Measurements from ENCODE around the gene CDH6.

Gene CDH6

DNA sequence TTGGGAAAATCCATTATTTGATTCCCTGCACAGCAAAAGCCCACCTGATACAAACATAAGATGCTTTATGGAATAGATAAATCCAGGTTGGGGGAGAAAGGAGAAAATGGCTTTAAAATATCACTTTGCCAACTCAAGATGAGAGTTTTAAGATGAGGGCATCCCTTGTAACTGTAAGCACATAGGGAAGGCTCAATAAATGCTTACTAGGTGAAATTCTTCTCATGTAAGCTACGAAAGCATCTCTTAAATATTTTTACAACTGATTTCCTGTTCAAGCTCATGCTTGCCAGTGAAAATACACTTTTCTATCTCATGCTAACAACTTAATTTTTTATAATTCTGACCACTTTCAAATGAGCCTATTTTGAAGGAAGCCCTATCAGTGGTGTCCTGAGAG is 11.5 kb downstream of the CDH6 start:
- DNase-seq = no peak

DNA sequence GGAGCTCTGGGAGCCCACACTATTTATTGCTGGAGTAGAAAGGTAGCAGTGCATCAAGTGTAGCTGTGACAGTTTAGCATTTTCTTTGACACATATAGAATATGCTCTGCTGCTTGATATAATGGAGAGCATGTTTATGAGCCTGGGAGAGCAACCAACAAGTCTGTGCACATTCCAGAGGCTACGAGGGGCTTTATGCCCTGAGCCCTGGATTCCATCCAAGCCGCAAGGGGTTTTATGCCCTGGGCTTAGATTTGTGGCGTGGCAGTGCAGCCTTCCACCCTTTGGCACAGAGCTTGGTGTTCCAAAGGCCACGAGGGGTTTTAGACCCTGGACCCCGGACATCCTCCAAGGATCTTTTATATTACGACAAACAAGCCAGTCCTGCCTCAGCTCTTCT is 14.6 kb downstream of the CDH6 start:
- DNase-seq = no peak

DNA sequence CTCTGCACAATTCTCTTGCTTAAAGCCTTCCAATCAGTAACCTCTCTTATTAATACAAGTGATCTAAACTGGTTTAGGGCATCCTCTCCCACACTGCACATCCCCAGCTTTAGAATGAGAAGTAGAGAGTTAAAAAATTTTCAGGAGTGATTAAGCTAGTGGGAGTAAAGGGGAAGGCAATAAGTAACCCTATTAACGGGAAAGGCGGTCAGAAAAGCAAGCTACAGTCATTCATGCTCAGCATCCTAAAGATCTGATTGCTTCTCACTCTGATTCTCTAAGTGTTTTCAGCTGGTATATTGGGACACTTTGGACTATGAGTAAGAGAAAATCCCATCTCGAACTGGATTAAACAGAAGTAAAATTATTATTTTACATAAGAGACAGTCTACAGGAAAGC is 15.8 kb downstream of the CDH6 start:
- no peak for DNase-seq

DNA sequence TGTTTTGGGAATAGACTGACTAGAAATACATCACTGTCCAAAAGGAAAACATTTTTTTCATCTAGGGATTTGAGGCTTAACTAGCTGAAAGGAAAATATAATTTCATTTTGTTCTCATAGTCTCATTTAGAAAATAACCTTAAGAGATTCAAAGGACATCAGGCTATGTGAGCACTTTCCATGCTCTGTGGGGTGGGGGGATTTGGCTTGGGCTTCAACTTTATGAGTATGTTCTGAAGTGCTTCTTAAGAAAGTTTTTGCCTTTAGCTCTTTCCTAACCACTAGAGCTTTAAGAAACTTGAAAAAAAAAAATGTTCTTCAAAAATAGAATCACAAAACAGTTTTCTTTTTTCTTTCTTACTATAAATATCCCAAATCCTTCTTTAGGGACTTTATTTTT is 17.6 kb downstream of the CDH6 start:
- no peak for DNase-seq

DNA sequence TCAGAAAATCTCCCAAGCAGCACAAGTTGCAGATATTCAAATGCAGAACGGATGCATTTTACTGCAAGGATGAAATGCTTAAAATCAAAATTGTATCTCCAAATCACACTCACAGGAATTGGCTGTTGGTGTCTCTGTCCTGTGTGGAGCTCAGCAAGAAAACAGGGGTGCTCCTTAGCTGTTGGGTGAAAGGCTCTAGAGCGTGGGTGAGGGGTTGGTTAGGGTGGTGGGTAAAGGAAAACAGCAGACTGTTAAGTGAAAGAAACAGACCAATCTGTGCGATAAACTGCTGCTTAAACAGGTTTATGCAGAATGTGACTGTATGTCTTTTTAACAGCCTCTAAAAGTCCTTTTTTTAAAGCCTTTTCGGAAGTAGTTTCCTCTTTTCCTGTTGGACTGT is 19.8 kb downstream of the CDH6 start:
- DNase-seq = no peak

DNA sequence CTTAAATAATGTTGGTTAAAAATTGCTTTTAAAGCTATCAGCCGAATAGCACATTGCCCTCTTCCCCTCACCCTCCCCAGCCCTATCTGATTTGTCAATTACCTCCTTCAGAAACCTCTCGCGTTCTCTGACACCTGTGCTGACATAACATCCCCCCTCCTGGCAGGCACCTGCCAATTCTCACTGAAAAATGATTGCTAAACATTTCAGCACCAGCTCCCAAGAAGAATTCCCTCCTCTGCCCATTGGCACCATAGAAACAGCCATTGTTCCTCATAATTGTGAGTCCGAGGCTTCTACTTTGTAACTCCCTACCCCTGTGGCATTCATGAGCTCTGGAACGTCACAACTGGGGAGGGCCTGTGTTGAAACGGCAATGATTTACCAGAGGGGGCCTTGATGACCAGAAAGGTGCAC is 20.2 kb downstream of the CDH6 start:
- DNase-seq = no peak

DNA sequence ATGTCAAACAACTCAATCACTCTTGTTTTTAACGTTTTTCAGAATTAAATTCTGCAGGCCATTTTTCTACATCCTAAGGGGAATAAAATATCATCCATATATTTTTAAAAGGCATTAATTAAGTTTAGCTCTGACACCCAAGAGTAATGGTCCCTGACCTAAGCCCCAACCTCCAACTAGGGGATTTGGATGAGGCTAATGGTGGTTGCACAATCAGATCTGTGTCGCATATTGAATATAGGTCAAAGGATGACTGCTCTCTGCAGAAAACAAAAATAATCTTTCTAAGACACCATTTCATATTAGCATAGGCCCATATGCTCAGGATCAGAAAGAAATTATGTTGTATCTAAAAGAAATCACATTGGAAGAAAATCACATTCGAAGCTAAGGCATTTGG is 20.7 kb downstream of the CDH6 start:
- DNase-seq = no peak

DNA sequence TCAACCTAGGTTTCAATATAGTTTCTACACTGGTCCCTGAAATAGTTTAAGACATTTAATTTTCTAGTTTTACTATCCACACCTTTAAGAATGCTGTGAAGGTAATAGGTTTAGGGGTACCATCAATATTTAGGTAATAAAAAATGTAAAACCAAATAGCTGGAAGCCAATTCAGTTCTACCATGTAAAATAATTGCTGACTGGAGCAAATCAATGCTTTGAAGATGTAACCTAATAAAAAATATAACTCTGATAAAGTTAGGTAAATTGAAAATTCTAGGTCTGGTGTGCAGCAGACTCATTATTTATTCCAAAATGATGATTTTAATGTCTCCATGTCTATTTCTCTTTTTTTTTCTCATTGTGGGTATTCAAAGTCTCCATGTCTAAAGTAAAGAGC is 21.8 kb downstream of the CDH6 start:
- DNase-seq = no peak

DNA sequence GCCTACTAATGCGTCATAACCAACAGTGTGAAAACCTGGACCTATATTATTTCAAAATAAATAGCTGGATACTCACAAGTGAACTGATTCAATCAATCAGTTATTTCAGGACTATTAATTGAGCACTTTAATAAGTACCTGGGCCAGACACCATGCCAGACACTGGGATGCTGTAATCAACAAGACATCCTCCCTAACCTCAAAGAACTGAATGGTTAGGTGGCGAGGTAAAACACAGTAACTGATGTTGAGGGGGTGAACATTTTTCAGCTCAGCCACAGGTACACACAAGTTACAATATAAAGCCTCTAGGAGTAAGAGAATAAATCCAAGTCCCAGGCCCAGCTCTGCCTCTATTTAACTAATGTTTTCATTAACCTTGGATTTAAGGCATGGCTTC is 24.0 kb downstream of the CDH6 start:
- no peak for DNase-seq

DNA sequence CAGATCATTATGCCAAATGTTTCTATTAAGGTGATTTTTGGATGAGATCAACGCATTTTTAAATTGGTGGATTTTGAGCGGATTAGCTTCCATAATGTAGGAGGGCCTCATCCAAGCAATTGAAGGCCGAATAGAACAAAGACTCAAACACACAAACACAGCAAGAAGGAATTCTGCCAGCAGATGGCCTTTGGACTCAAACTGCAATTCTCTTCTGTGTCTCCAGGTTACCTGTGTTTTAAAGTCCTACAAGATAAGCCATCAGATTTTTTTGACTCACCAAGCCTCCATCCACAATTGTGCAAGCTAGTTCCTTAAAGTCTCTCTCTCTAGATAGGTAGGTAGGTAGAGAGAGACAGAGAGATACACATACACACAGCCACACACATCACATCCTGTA is 25.5 kb downstream of the CDH6 start:
- no peak for DNase-seq

DNA sequence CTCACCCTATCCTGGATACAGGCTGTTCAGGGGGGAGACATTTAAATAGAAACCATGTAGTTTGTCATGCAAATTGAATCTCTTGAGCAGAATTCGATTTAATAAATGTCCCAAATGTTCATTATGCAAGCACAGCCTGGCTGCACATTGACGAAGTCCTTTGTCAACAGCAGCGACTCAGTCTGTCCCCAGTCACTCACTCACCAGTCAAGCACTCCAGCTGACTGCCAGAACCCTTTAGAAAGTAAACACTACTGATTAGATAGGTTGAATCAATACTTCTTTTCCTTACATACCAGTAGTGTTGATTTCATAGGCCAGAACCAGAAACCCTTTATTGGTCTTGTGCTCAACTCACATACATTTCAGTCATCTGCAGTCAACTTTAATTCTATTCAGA is 27.5 kb downstream of the CDH6 start:
- no peak for DNase-seq

DNA sequence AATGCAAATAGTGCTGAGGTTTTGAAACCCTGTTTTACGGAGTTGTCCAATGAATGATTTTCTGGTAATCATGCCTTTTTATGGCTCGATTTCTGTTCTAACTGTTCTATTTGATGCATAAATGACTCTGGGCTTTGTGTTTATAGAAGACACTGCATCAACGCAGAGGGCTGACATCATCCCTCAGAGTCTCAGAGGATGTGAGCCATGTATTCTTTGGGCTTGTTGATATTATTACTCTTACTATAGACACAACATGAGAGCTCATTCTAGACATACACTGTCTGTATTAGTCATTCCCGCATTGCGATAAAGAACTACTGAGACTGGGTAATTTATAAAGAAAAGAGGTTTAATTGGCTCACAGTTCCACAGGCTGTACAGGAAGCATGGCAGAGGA is 31.6 kb downstream of the CDH6 start:
- DNase-seq = no peak

DNA sequence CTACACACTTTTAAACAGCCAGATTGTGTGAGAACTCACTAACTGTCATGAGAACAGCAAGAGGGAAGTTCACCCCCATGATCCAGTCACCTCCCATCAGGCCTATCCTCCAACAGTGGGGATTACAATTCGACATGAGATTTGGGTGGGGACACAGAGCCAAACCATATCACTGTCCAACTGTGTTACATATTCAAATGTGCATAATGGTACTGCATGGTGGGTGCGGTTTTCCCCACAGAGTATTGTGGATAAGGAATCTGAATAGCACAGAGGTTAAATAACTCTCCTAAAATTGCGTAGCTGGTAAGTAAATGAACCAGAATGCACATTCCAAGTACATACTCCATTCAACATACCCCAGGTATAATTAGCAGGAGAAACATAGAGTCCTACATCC is 32.1 kb downstream of the CDH6 start:
- no peak for DNase-seq

DNA sequence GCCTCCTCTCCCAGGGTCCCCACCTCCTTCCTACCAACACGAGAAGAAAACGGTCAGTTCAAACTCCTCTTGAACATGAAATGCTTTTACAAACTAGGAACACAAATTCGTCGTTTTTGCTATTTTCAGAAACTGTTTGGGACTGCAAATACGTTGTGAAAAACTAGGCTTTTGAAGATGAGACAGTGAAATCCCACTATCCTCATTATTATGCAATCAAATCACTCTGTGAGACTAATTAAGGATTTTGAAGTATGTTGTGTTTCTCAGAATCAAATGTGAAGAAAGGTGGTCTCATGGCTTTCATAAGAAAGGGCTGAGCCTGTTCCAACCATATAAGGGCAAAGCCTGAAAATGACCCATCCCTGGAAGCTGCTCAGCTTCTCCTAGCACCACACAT is 33.2 kb downstream of the CDH6 start:
- DNase-seq = no peak

DNA sequence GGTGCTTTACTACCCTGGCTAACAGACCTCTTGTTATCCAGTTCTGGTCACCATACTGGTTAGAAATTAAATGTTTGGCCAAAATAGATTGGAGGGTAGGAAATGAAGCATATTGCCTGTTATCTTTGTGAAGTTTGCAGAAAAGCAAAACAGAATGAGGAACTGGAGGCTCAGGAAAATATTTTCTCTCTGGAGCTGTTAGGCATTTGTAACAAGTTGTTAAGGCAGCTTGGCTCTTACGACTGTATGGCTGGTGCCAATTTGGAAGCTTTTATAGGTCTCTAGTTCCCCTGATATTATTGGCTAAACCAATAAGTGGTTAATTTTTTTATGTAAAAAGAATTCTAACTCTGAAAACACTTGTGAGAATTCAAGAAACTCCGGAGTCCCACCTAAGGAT is 35.8 kb downstream of the CDH6 start:
- DNase-seq = no peak

DNA sequence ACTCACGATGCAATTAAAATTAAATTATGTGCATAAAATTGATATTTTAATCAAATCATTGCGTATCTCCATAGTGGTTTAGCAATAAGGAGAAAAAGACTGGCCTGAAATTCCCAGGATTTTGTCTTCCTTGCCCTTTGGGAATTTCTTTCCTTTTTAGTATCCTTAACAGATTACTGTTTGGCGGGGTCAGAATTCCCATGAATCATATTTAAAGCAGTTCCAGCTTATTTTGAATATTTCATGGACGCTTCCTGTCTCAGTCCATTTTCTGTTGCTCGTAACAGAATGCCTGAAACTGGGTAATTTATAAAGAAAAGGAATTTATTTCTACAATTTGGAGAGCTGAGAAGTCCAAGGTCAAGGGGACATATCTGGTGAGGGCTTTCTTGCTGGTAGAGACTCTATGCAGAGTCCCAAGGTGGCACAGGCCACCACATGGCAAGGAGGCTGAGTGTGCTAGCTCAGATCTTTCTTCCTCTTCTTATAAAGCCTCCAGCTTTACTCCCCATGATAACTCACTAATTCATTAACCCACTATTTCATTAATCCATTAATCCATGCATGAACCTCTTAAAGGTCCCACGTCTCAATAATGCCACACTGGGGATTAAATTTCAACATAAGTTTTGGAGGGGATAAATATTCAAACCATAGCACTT is 37.8 kb downstream of the CDH6 start:
- no peak for DNase-seq

DNA sequence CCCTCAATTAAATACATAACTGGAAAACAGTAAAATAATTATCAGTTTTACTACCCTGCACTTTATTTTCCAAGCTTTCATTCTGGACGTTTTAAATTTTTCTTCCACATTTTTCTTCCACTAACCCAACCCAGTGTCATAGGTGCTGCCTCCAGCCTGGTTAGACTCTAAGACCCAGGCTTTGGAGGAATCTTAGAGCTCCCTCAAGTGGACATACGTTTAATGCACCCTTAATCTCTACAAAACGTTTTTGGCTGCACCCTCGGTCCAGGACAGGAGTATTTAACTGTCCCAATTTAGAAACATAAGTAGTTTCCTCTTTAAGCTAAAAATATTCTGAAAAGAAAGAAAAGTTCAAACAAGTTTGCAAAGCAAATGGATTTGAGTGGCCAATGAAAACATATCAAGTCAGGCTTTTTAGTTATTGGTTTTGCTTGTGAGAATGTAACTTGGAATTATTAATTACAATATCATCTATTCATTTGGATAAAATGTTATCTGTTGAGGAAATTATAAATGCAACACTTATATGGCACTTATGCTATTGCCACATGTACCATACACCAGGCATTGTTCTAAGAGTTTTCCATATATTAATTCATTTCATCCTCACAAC is 38.9 kb downstream of the CDH6 start:
- no peak for DNase-seq

DNA sequence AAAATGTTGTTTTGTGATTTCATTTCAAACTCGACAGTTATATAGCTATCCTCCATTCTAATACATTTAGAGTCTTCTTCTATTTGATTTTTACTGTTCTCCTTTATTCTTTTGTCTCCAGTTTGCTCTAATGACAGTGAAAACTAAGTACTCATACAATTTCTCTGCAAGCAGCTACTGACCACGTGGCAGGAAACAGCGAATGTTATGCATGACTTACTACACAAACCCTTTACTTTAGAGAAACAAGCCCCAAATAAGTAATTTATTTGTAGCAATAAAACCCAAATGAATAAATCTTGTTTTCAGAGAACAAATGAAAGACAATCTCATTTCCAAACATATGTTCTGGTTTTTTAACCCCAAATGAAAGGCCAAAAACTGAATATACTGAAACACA is 41.9 kb downstream of the CDH6 start:
- no peak for DNase-seq

DNA sequence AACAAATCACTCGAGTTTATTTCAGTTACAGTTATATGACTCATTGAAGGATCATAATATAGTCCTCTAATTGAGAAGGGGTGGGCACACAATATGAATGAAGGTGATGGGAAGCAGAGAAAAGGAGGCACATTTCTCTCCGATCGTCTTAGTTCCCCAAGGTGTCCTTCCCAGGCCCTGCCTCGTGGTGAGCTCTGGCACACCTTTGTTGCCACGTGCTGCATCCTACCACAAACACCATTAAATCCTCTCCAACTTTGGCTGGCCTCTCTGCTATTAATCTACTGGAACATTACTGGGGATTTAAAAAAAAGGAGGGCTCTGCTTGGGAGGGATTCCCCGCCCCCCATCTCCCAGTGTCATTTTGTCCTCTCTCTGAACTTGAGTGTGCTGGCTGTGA is 42.9 kb downstream of the CDH6 start:
- no peak for DNase-seq

DNA sequence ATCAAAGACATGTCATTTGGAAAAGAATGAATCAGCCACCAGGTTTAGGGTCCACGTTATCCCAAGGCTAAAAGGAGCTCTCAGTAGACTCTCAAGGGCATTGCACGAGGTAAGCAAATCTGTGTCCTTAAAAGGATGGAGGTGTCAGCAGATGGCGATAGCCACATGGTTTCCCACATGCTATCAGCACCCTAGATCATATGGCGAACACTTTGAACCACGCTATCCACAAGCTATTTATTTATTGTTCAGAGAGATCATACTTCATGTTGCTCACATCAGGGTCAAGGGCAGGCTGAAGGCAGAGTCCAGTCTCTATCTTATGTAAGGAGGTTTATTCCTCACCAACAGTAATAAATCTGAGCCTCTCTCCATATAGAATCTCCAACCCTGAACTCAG is 43.7 kb downstream of the CDH6 start:
- no peak for DNase-seq

DNA sequence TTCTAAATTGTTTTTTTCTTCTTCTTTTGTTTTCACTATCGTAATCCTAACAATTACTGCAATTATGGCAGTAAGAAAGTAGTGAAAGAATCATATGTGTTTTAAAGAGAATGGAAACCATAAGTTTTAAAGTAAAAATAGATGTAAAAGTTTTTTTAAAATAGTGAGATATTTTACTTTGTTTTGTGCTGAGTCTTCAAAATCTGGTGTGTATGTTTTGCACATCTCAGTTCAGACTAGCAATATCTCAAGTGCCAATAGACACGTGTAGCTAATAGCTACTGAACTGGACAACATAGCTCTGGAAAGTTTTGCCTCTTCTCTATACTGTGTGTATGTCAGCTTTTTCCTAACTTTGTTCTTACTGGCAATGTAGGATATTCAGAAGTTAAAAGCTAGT is 45.0 kb downstream of the CDH6 start:
- no peak for DNase-seq

DNA sequence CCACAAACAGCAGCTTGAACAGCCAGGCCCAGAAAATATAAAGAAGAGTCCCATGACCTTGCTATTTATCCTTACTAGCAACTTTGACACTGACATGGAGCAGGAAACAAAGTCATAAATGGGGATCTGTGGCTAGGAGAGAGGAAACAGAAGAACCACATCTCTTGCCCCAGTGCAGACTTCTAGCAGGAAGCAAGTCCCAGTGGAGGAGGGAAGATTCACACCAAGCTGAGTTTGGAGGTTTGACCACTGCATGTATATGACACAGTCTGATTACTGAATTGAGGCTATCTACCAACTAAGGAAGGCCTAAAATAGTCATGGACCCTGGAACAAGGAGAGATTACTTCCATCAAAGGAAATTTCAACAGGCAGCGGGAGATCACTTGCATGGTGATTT is 51.4 kb downstream of the CDH6 start:
- DNase-seq = no peak

DNA sequence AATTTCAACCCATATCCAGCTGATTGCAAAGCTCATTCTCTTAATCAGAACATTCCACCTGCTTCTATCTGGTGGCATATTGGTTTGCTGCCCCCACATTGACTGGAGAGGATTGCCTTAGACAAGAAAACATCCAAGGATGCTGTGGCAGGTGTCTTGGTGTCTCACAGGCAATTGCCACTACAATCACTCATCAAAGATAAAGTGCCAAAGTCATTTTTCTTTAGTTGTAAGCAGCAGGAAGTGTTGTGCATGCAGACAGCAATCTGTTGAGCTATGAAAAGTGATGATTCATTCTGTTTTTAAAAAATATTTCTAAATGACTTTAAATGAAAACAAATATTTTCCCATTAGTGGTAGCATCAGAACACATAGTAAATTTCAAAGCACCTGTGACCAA is 53.9 kb downstream of the CDH6 start:
- no peak for DNase-seq

DNA sequence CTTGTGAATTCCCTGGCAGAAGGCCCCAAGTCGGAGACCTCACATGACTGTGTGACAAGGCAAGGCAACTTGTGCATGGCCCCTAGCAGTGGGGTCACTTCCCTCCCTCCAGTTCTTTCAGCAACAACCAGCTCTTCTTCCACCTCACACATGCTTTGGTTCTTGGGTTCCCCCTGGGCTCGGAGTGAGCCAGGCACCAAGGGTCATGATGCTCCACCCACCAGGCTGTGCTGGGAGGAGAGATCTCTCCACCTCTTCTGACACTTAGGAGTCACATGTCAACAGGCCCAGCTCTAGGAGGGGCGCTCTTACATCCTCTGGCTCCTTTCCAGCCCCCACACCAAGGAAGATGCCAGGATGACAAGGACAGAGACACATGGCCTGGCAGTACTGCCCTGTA is 56.7 kb downstream of the CDH6 start:
- no peak for DNase-seq

DNA sequence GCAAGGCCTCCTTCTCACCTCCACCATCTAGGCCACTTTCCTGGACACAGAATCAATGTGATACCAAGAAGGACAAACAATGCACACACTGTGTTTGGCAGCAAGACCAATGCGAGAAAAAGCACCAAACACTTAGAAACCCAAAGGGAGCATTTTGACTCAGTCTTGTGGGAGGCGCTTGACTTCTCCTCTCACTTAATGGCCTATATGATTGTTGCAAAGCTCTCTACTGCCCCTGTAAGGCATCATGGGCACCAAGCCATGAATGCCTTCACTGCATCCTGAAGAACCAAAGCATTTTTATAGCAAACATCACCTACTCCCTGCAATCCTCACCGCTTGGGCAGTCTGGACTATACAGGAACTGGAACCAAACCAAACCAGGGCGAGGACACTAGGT is 57.5 kb downstream of the CDH6 start:
- no peak for DNase-seq

DNA sequence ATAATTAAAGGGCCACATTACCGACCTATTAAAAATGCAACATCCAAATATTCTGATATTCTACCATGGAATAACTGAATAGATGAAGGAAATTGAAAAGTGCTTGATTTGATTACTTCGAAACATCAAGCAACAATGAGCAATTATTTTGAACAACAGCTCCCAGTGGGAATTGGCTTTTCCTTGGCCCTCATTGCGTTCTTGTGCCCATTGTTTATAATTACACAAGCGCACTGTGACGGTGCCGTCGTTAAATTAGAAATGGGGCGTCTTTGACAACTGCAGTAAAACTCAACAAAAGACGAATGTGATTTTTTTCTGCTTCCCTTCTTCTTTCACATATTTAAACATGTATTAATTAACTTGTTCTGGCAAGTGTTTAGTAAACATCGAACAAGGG is 61.6 kb downstream of the CDH6 start:
- no peak for DNase-seq
